Measurements from ENCODE around the gene PLCXD3. TPM values are rescaled to one million over a fixed set of nuclear protein-coding genes. Genes with fewer than 3 reads are reported as not detected.

PLCXD3 gene
- total RNA-seq, 2 experiments from 2014 or later = not detected

DNA sequence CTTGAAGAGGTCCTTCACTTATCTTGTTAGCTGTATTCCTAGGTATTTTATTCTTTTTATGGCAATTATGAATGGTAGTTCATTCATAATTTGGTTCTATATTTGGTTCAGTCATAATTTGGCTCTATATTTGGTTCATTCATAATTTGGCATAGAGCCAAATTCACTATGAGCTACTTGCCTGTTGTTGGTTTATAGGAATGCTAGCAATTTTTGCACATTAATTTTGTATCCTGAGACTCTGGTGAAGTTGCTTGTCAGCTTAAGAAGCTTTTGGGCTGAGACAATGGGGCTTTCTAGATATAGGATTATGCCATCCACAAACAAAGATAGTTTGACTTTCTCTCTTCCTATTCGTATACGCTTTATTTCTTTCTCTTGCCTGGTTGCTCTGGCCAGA is 142.2 kb downstream of the PLCXD3 start:
- ATAC-seq (no peak), DNase-seq (no peak)
- Mint-ChIP-seq H3K27me3 (no peaks in the 10 kb centered on the region), H3K36me3 (ENCODE audit: low read depth) (no peaks in the 10 kb centered on the region), H3K9me3 (no peaks in the 10 kb centered on the region), H3K4me1 (ENCODE audit: low read depth) (no peaks in the 10 kb centered on the region), H3K27ac (no peak overlapping the region), H3K4me3 (no peak overlapping the region)
- CTCF ChIA-PET = no interaction called here
- intact Hi-C loops (cut with micrococcal nuclease) = no loop called here
- POLR2A ChIA-PET = interaction anchor here (0.6 kb wide), 1 partner anchor 1560 kb away, joined by 3 read pairs; no protein-coding TSS in a partner anchor
- TF ChIP-seq, protein P1, sequence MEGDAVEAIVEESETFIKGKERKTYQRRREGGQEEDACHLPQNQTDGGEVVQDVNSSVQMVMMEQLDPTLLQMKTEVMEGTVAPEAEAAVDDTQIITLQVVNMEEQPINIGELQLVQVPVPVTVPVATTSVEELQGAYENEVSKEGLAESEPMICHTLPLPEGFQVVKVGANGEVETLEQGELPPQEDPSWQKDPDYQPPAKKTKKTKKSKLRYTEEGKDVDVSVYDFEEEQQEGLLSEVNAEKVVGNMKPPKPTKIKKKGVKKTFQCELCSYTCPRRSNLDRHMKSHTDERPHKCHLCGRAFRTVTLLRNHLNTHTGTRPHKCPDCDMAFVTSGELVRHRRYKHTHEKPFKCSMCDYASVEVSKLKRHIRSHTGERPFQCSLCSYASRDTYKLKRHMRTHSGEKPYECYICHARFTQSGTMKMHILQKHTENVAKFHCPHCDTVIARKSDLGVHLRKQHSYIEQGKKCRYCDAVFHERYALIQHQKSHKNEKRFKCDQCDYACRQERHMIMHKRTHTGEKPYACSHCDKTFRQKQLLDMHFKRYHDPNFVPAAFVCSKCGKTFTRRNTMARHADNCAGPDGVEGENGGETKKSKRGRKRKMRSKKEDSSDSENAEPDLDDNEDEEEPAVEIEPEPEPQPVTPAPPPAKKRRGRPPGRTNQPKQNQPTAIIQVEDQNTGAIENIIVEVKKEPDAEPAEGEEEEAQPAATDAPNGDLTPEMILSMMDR (IDR thresholded peaks at IDR 0.05) = no peak

DNA sequence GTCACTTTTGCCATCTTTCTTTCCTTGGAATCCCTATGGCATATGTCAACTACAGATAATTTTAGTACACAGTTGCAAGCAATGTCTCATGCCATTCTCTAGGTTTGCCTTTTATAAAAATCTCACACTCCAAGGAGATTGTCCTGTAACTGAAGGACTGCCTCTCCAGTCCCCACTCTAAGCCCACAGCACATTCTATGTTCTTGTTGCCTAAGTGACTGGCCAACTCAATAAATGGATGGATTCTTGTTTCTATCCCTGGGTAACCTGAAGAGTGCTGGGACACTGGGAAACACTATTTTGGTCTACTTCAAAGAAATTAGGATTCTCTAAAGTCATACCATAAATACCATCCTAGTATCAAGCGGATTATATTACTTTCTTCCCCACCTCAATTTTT is 145.0 kb downstream of the PLCXD3 start:
- H3K36me3 Mint-ChIP-seq (ENCODE audit: low read depth) = no peaks in the 10 kb centered on the region
- H3K4me3 Mint-ChIP-seq = no peak overlapping the region
- intact Hi-C loops (cut with micrococcal nuclease) = no loop called here
- TF ChIP-seq, protein P1 (IDR thresholded peaks at IDR 0.05) = no peak
- H3K9me3 Mint-ChIP-seq = peaks cover 3% of the 10 kb centered on the region
- no peaks in the 10 kb centered on the region for H3K4me1 Mint-ChIP-seq (ENCODE audit: low read depth)
- no peak overlapping the region for H3K27ac Mint-ChIP-seq
- CTCF ChIA-PET = no interaction called here
- no peak for DNase-seq
- POLR2A ChIA-PET = no interaction called here
- no peak for ATAC-seq
- no peaks in the 10 kb centered on the region for H3K27me3 Mint-ChIP-seq

DNA sequence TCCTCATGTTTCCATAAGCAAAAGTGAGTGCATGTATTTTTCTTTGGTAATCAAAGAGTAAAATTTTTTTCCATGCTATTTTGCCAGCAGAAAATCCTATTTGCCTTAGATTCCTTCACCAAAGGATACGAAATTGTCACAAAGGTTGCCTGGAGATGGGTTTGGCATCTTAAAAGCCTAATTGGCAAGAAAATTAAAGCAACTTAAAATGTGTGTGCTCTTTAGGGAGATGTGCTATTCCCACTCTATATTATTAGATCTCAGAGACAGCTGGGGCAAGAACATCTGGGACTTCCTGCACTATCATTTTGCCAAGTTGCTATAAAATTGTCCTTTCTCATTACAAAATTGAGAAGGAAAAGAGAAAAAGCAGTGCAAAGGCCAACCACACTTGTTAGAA is 146.1 kb downstream of the PLCXD3 start:
- H3K27me3 Mint-ChIP-seq = no peaks in the 10 kb centered on the region
- ChIA-PET POLR2A (no interaction called here), CTCF (no interaction called here)
- intact Hi-C loops (cut with micrococcal nuclease) = no loop called here
- no peaks in the 10 kb centered on the region for H3K36me3 Mint-ChIP-seq (ENCODE audit: low read depth)
- H3K4me3 Mint-ChIP-seq = no peak overlapping the region
- H3K9me3 Mint-ChIP-seq = peaks cover 3% of the 10 kb centered on the region
- TF ChIP-seq, protein P1 (IDR thresholded peaks at IDR 0.05) = no peak
- no peak overlapping the region for H3K27ac Mint-ChIP-seq
- H3K4me1 Mint-ChIP-seq (ENCODE audit: low read depth) = no peaks in the 10 kb centered on the region
- DNase-seq (no peak), ATAC-seq (no peak)

DNA sequence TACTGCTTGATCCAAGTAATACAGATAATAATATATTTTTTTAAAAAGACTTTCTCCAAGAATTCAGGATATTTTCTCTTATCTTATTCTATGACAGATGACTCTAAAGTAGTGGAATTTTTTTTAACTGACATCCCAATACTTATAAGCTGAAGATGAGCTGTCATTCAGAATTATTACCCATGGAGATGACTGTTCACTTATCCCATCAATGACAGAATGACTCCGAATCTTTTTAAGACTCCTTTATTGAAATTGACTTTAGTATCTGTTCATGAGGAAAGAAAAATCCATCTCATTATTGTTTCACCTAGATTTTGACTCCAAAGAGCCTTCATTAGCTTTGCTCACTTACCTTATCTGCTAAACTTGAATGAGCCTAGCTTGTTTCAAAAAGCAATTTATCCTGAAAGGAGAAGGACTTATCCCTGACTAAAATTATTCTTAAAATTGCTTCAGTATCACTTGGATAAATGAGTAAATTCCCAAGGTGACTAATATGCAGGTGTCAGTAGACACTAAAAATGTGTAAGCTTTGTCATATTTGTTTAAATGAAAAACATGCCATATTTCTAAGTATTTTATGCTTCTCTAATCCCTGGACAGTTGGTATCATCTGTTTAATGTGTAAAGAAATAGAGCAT is 146.9 kb downstream of the PLCXD3 start:
- no peaks in the 10 kb centered on the region for H3K36me3 Mint-ChIP-seq (ENCODE audit: low read depth)
- ATAC-seq (no peak), DNase-seq (no peak)
- no peak overlapping the region for H3K27ac Mint-ChIP-seq
- no peaks in the 10 kb centered on the region for H3K27me3 Mint-ChIP-seq
- POLR2A ChIA-PET = no interaction called here
- intact Hi-C loops (cut with micrococcal nuclease) = no loop called here
- TF ChIP-seq, protein P1 (IDR thresholded peaks at IDR 0.05) = no peak
- H3K4me1 Mint-ChIP-seq (ENCODE audit: low read depth) = no peaks in the 10 kb centered on the region
- H3K9me3 Mint-ChIP-seq = peaks cover 6% of the 10 kb centered on the region
- no peak overlapping the region for H3K4me3 Mint-ChIP-seq
- CTCF ChIA-PET = no interaction called here

DNA sequence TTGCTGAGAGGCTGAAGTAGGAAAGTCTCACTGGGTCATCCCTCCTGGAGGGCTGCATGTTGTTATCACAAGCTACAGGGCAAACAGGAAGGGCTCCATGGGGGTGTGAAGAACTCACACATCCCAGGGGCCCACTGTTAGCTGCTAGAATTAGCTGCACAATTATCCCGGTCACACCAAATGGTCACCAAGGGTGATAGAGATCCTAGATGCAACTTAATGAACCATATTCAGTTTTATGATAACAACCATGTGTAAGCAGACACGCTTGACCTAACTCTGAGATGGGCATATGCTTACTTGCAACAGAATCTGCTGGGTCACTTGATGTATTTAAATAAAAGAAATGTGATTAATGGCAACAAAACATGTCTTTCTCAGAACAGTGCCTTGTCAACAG is 153.6 kb downstream of the PLCXD3 start:
- Mint-ChIP-seq H3K4me3 (no peak overlapping the region), H3K4me1 (ENCODE audit: low read depth) (no peaks in the 10 kb centered on the region), H3K9me3 (peaks cover 9% of the 10 kb centered on the region), H3K27me3 (no peaks in the 10 kb centered on the region), H3K27ac (no peak overlapping the region), H3K36me3 (ENCODE audit: low read depth) (no peaks in the 10 kb centered on the region)
- POLR2A ChIA-PET = no interaction called here
- no peak for ATAC-seq
- TF ChIP-seq, protein P1 (IDR thresholded peaks at IDR 0.05) = no peak
- DNase-seq = no peak
- CTCF ChIA-PET = no interaction called here
- intact Hi-C loops (cut with micrococcal nuclease) = no loop called here
